NCI-H187 treated with DMSO at 0.1 percent for 48 hours (cell line): ENCODE results near the gene ACTN3.
"Not testable (repeated sequence)": the region's sequence is repeated elsewhere in the genome, so short reads cannot be mapped to it uniquely, and the experiment has no call there.

ENCODE experiments used
- DNase-seq: peaks from one replicate; lab custom pipeline; 2025; lab: John Stamatoyannopoulos, UW

Gene ACTN3

DNA sequence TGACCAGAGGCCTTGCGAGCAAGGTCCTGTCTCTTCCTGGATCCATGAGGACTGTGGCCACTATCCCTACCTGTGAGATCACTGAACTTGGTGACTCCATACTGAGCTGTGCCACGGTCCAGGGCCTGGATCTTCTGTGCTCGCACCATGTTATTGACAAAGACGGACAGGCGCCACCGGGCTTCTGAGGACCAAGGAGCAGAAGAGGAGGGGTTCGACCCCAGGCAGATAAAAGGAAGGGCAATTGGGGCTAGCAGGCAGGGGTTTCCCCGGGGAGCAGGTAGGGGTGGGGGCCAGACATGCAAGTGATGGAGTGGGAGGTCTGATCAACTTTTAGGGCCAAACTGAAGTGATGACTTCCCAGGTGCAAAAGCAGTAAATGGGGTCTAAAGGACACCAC lies 19.5 kb downstream of the ACTN3 start:
- no peak for DNase-seq

DNA sequence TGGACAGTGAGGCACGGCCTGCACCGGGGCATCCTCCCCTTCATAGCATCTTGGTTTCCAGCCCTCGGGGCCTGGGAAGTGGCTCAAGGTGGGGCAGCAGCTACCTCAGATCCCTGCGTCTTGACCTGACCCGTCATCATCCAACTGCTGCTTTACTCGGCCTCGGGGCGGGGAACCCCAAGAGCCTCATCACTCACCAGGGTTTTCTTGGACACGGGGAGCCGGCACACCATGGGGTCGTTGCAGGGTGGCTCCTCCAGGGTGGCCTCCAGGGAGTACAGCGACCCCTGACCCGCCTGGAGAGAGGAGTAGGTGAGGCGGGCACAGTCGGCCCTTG lies 21.1 kb downstream of the ACTN3 start:
- no peak for DNase-seq

- DNase-seq, result peak; percentile 43
Measured at GRCh38 chr11:66568124-66568916, 21.6 kb downstream of the ACTN3 start, which contains the start of gene CTSF. CTSF (minus strand) TSS chr11:66568606; CDS start chr11:66568486, 120 bp downstream.

DNA sequence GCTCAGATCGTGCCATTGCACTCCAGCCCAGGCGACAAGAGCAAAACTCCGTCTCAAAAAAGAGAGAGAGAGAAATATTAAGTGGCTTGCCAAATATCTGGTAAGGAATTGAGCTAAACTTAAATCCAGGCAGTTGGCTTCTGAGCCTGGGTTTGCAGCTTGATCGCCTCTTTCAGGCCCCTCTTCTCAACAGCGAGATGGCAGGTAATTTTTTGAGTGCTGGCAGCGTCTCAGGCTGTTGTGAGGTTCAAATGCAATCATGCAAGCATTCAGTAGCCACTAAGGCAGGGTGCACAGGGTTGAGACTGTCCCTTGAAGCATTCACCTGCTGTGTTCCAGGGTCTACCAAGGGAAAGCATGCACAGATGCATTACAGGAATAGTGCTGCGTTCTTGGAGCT lies 22.4 kb downstream of the ACTN3 start:
- DNase-seq, result no peak

DNA sequence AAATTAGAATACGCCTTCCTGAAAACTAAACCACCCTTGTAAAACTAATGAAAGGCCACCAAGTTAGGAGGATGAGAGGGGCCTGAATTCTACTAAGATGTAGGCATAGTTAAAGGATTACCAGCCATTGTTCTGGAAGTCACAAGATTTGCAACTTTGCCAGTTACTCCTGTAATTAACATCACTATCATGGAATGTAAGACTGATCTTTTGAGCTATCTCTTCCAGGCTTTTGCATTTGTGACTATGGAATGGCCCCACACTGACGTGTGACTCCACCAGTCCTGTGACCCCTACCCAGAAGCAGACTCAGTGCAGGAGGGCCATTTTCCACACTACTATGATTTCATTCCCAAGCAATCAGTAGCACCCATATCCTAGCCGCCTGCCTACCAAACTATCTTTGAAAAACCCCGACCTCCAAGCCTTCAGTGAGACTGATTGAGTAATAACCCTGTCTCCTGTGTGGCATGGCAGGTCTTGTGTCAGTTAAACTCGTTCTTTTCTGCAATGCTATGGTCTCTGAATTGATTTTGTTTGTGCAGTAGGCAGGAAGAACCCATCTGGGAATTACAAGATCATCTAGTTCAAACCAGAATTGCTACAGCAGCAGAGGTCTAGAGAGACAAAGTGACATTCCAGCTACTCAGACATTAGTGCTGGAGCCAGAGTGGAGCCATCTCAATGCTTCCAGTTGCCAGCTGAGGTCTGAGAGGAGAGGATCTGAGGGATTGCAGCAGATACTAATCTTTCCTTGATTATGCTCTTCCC lies 23.6 kb downstream of the ACTN3 start:
- no peak for DNase-seq

GRCh38 chr11:66570850-66571180 lies 24.1 kb downstream of the ACTN3 start:
- no peak for DNase-seq

GRCh38 chr11:66579017-66579606 lies 32.4 kb downstream of the ACTN3 start:
- no peak for DNase-seq

DNA sequence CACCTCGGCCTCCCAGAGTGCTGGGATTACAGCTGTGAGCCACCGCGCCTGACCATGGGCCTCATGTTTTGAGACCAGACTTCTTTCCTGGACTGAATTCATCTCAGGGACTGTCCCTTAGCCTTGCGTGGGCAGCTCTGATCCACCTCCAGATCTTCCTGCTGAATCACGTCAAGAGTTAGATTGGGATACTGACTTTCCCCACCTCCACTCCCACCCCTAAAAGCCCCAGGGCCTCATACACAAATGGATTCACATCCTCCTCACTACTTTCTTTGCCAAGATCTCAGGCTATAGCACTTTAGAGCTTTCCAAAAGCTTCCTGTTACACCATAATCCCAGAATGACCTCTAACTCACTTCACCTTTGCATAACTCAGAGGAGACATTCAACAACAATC lies 34.1 kb downstream of the ACTN3 start:
- DNase-seq, result no peak

- no peak for DNase-seq
Measured at GRCh38 chr11:66581261-66581660, 34.6 kb downstream of the ACTN3 start.

- not testable (repeated sequence) for DNase-seq
Measured at GRCh38 chr11:66582565-66583147, 36.0 kb downstream of the ACTN3 start.

DNA sequence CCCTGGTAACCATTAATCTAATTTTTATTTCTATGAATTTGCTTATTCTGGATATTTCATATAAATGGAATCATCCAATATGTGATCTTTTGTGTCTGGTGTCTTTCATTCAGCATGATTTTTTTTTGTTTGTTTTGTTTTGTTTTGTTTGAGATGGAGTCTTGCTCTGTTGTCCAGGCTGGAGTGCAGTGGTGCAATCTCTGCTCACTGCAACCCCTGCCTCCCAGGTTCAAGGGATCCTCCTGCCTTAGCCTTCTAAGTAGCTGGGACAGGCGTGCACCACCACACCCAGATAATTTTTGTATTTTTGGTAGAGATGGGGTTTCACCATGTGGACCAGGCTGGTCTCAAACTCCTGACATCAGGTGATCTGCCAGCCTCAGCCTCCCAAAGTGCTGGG lies 38.7 kb downstream of the ACTN3 start:
- not testable (repeated sequence) for DNase-seq

- no peak for DNase-seq
Measured at GRCh38 chr11:66586136-66586535, 39.4 kb downstream of the ACTN3 start.

GRCh38 chr11:66589315-66589714 lies 42.6 kb downstream of the ACTN3 start:
- DNase-seq, result not testable (repeated sequence)

DNA sequence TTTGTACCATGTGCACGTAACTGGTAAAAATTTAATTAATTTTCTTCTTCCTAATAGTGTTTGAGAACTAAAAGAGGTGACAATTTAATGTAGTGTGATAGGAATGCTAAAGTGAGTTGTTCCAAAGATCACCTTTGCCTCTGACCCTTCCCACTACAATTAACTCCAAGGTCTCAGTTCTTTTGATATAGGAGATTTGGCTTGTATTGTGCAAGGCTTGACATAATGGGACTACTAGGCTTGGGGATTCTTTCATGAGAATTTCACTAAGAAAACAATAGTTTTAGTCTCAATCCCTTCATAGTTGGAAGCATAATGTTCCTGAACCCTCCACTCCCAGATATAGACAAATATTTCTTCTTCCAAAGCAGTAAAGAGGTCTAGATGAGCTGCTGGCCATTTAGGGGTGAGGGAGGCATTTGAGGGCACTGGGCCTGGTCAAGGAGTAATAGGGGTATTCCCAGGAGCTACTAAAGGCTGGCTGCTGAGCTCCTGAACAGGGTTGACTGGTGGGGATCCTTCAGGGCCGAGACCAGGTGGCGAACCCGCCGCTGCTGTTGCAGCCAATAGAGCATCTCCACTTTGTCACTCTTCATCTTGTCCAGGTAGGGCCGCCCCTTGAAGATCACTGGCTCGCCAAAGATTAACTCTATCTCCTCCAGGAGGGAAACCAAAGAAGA lies 43.4 kb downstream of the ACTN3 start:
- no peak for DNase-seq

DNA sequence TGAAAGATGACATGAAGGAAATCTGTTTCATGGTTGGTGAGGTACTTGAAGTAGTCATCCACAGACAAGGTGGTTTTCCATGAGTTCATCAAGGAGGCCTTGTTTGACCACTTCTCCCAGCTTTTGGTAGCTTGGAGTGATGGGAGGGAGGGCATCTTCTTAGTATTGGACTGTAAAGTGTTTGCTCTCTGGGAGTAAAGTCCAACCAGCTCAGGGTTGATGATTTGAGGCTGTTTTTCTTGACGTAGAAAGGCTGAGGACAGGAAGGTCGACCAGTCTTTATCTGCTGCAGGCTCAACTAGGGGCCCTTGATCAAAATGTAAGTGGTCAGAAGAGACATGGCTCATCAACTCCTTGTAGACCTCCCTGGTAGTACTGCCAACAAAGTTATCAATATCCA lies 44.5 kb downstream of the ACTN3 start:
- DNase-seq, result no peak

GRCh38 chr11:66592457-66593302 lies 46.0 kb downstream of the ACTN3 start, which contains the start of the genes CCDC87 and CCS:
CCDC87 (minus strand) TSS chr11:66593063; CDS start chr11:66593015, 48 bp downstream.
CCS (plus strand) TSS chr11:66593185; CDS start chr11:66593262, 77 bp downstream.
- DNase-seq, result peak; percentile 65

- DNase-seq, result no peak
Measured at GRCh38 chr11:66593303-66593635, 46.6 kb downstream of the ACTN3 start.

GRCh38 chr11:66593650-66594049 lies 46.9 kb downstream of the ACTN3 start:
- no peak for DNase-seq

DNA sequence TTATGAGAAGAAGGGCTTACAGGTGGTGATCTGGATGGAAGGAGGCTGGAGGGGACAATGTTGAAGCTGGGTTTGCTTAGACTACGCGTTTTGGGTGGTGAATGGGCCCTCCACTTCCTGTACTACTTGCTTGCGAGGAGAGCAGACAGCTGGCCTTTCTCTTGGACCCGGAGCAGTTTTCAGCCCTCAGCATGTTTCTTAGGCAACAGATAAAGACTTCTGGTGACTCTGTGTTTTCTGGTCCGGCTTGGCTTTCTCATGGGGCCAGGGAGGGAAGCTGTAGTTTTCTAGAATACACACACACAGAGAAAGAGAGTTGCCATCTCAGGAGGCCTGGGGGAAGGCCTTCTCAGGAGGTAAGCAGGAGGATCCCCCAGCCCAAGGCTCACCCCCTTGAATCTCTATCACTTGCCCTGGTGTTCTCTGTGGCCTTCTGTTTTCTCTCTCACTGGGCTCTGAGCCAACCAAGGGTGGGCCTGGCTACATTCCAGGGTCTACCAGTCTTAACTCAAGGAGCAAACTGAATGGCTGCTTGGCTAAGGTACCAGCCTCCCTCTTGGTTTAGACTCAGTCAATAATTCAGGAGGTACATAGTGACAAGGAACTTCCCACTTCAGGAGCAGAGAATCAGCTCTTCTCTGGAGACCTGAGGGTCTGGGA lies 48.7 kb downstream of the ACTN3 start:
- DNase-seq, result no peak

DNA sequence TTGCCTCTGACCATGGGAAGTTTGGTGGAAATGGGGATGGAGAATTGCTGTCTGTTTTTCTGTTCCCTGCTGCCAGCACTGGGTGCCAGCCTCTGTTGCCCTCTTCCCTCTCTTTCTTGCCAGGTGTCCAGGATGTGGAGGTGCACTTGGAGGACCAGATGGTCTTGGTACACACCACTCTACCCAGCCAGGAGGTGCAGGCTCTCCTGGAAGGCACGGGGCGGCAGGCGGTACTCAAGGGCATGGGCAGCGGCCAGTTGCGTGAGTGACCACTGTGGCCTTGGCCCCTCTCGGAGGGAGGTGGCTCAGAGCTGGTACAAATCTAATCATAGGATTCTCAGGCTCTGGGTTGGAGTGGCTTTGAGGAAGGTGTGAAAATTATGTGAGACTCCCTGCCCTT lies 52.3 kb downstream of the ACTN3 start:
- DNase-seq, result no peak

DNA sequence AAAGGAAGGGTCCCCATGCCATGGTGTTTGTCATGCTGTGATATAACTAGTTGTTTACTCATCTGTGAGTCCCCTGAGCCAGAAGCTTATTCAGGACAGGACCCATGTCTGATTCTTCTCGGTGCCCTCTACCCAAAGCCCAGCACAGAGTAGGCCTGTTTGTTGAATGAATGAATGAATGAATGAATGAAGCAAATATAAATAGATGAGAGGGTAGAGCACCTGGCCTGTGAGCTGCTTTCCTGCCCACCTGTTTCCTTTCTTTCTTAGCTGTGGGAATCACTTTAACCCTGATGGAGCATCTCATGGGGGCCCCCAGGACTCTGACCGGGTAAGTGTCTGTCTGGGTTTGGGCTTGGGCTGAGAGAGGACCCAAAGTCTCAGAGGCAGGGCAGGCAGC lies 53.5 kb downstream of the ACTN3 start:
- no peak for DNase-seq
